Posterior cingulate gyrus (tissue), 11 donors: ENCODE measurements around the gene CYSRT1.
"Not testable (repeated sequence)": the region's sequence is repeated elsewhere in the genome, so short reads cannot be mapped to it uniquely, and the experiment has no call there.

Experiments
- DNase-seq, 10 donors: peaks; one replicate each; pipeline versions ENCODE4 v3.0.0 to v3.0.0-alpha.2; 2020 to 2021; ENCODE audit warnings: mixed read lengths in 3 of 10
- intact Hi-C: fragments of 100-400 bp; cut with DNase I; formaldehyde crosslinking; loops from one replicate; pipeline ENCODE4 v1.15.1; 2023

The CYSRT1 gene

DNA sequence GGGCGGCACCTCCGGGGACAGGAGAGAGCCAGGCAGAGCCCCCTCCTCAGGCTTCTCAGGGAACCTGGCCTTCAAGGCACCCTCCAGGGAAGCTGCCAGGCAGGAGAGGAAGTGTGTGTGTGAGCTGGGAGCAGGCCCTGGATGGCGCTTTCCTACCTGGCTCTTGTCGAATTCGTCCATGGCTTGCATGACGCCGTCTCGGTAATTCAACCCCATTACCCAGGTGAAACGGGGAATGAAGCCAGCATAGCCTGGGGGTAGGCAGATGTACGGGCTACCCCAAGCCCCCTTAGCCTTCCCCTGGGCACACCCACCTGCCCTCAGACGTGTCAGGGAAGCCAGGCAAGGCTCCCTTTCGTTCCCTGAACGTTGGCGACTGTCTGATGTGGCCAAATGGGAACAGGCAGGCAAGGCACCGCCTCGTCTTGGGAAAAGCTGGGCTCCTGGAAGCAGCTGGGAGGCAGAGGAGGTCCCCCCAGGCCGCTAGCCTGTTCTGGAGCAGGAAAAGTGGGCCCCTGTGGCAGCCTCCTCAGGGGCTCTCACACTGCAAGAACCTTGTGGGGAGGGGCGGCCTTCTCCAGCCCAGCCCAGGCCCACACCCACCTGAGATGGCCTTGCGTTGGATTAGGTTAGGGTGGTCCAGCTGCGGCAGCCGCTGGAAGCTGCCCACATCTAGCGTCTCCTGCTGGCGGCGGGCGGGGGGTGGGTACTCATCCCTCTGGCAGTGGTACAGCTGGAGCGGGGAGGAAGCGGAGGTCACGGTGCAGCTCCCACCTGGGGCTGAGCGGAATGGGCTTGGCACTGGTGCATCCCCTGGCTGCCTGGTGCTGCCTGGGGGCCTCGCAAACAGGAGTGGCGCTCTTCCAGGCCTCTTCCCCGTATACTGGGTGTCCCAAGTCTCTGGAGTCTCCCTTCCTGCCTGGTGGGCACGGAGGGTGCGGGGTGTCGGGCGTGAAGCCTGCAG, 19.8 kb downstream of the CYSRT1 start:
- no peak for DNase-seq
- intact Hi-C loops: no loop called here

DNA sequence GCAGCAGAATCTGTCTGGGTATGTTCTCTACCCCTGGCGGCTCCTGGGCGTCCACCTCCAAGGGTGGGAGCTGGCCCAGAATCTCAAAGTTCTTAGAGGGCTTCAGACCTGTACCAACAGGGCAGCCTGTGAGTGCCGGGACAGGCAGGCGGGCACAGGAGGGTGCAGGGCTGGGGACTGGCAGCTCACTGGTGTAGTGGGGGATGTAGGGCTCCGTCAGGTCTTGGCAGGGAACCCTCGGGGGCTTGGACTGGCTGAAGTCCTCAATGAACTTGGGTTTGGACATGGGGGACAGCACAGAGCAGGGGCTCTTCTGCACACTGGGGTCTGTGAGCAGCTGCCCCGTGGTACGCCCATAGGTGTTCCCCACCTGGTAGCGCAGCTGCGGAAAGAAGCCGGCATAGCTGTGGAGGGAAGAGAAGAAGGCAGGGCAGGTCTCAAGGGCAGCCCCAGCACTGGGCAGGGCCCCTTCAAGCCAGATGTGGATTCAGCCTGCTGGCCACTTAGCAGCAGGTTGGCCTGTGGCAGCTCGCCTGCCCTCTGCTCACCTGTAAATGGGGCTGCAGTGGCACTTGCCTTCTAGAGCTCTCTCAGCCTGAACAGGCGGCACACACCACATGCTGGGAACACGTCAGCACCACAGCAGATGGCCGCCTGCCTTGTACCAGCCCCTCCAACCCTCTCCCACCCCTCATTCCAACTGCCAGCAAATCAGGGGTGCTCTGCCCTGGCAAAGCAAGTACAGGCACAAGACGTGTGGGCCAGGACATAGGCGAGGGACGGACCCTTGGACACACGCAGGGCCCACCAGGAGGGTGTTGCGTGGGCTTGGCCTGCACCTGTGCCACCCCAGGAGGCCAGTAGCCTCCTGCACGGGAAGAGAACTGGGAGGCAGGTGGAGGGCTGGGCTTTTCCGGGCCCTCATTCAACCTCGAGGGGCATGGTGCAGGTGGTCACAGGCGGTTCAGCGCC, 20.8 kb downstream of the CYSRT1 start:
- intact Hi-C loops: no loop called here
- no peak for DNase-seq

DNA sequence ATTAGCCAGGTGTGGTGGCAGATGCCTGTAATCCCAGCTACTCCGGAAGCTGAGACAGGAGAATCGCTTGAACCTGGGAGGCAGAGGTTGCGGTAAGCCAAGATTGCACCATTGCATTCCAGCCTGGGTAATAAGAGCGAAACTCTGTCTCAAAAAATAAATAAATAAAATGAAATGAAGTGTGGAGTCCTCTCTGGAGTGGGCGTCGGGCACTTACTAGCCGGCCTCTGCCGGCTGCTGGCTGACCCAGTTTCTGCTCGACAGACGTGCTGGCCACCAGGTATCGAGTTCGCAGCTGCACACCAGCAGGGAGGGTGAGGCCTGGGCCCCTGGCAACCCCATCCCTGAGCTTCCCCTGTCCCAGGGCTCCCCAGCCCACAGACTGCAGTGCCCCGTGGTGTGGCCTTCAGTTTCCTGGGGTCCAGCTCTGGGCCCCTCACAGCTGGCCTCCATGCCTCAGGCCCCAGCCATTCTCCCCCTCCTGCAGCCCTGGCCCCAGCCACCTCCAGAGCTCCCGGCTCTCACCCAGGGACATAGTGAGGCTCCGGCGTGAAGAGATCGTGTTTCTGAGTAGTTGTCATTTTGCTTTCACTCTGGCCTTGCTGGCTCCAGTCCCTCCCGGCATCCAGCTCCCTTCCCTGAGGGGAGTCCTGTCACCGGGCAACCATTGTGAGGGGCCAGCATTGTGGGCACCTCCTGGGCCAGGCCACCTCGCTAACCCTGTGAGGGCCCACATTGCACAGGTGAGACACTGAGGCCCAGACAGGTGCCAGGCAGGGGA, 22.4 kb downstream of the CYSRT1 start:
- DNase-seq: peak in 1 of 10 donors; percentile 88
- intact Hi-C loops: no loop called here

DNA sequence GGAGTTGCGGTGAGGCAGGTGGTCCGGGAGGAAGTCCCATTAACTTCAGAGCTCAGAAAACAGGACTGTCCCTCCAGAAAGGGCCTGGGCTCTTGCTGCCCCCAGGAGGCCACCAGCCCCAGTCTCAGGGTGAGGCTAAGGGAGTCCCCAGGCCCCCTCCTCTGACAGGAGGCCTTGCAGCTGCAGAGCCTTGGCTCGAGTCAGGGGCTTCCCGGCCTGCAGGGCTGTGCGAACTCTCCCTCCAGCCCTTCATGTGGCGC, 22.9 kb downstream of the CYSRT1 start:
- intact Hi-C loops: no loop called here
- DNase-seq: no peak

DNA sequence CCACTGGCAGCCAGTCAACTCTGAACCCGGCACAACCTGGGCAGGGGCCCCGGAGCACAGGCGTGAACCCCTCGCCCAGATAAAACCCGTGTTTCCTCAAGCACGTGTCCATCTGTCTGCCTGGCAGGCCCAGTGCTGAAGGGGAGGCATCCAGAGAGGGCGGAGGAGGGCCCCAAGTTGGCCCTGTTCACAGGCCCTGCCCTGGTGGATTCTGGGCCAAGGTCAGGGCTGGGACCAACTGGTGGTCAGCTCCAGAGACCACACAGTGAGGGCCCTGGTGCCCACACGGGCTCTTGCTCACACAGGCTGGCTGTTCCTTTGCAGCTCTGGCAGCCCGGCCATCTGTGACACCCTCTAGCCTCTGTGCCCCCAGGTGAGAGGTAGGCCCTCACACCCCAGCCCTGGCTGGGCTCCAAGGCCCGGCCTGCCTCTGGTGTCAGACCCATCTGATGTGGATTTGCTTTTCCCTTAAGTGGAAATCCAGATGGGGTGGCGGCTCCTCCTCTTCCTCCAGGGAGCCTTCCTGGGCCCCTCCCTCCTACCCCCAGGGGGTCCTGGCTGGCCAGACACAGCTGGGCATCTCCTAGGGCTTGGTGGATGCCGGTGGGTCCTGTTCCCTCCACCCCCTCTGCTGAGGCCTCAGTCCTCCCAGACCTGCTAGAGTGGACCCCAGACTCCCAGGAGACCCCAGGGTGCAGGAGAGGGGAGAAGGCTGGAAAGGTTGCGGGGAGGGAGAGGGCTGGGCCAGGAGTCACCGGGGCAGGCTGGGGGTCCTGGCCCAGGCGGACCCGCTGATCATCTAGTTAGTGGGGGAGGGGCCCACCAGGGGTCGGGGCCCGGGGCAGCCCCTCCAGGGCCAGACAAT, 25.6 kb downstream of the CYSRT1 start:
- DNase-seq: no peak
- intact Hi-C loops: no loop called here

DNA sequence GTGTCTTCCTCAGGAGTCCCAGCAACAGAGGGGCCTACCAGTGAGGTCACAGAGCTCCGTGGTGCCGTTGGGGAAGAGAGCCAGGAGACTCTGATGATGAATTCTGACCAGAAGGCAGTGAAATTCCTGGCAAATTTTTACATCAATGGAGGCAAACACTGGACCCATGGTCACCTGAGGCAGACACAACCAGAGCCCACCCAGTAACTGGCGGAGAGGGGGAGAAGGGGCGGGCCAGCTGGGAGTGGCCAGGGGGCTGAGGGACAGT, 26.2 kb downstream of the CYSRT1 start, which contains the start of gene STPG3:
Gene STPG3, plus strand, starts transcription at position 93 of the 268 bp plus-strand sequence. Its CDS starts 1 bp downstream, at position 94.
- intact Hi-C loops: no loop called here
- no peak for DNase-seq

DNA sequence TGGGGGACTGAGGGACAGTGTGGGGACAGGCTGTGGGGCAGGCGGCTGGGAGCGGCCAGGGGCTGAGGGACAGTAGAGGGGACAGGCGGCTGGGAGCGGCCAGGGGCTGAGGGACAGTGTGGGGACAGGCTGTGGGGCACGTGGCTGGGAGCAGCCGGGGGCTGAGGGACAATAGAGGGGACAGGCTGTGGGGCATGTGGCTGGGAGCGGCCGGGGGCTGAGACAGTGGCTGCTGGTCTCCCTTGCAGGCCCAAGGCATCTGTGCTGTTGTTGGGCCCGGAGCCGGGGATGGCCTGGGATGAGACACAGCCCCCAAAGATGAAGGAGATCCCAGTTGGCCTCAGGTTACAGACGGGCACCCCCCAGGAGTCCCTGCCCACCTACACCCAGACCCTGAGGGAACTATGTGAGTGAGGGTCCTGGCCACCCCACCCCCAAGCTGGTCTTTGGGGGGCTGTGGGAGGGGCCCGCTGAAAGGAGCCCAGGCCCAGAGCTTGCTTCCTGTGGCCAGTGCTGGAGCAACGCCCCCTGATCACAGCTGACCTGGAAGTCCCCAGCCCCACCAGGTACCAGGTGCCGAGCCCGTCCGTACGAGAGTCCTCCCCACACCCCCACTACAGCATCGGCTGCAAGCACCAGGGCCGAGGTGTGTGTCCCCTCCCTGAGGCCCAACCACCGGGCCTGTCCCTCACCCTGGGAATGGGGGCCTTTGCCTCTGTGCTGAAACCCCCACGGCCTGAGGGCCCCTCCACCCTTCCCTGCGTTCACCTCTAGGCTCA, 26.7 kb downstream of the CYSRT1 start:
- DNase-seq: no peak
- intact Hi-C loops: no loop called here

DNA sequence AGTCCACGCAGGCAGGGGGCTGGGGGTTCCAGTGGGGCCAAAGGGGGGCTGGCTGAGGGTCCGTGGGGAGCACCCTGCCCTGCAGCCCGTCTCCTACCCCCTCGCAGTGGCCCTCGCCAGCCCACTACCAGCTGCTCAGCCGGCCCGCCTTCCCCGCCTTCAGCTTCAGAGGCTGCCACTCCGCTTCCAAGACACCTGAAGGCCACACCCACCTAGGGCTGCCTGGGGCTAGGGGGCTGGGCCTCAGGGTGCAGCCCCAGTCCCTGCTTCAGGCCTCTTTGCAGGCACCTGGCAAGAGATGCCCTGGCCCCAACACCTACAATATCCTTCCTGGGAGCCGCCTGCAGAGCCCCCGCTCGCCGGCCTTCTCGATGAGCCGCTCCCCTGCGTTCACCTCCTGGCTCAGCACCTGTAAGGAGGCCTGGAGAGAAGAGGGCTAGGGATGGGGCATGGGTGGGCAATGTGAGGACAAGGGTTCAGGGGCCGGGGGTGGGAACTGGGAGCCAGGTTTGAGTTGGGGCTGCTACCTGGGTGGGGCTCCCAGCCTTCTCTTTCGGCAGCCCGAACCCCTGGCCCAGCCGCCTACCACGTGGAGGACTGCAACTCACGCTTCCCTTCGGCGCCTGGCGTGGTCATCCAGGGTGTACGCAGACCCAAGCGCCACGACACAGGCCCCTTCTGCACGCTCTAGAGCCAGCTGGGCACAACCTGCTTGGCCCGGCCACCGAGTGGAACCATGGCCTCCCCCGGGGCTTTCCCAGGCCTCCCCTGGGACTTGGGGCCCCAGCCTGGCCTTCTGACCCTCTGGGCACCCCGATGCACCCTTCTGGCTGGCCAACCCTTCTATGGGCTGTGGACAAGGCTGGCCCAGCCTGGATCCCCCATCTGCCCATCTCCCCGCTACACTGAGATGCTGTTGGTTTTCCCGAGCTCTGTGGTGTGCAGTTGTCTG, 27.9 kb downstream of the CYSRT1 start:
- peak in 1 of 10 donors; percentile 83 for DNase-seq
- intact Hi-C loops: no loop called here

DNA sequence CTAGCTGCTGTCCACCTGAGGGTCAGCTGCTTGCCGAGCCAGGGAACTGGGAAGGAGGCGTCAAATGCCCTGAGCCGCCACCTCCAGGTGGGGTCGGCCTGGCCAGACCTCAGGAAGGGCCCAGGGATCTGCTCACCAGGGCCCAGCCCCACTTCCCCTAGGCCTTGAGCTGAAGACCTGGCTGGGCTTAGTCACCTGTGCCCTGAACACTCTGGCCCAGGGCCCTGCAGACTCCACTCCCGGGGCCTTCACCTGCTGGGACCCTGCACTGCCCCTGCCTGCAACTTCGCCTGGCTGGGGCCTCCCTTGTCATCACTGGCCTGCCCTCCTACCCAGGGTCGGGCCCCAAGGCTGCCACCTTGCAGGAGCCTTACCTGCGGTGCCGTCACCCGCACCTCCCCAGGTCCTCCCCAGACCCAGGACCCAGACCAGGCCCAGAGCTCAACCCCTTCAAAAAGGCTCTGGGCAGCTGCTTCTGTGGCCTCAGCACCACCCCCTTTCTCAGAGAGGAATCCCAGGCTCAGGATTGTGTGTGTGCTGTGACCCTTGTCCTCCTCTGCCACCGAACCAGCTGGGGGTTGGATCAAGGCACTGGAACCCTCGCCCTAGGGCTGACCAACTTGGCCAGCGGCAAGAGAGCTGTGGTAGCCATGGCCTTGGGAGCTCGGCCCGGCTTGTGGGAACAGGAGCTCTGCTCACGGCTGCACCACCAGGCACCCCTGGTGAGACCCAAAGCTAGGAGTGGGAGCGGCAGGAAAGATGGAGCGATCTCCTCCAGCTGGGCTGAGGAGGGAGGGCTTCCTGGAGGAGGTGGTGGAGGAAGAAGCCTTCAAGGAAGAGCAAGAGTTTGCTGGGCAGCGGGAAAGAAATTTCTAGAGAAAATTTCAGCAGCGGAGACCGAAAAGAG, 29.0 kb downstream of the CYSRT1 start:
- intact Hi-C loops: no loop called here

DNA sequence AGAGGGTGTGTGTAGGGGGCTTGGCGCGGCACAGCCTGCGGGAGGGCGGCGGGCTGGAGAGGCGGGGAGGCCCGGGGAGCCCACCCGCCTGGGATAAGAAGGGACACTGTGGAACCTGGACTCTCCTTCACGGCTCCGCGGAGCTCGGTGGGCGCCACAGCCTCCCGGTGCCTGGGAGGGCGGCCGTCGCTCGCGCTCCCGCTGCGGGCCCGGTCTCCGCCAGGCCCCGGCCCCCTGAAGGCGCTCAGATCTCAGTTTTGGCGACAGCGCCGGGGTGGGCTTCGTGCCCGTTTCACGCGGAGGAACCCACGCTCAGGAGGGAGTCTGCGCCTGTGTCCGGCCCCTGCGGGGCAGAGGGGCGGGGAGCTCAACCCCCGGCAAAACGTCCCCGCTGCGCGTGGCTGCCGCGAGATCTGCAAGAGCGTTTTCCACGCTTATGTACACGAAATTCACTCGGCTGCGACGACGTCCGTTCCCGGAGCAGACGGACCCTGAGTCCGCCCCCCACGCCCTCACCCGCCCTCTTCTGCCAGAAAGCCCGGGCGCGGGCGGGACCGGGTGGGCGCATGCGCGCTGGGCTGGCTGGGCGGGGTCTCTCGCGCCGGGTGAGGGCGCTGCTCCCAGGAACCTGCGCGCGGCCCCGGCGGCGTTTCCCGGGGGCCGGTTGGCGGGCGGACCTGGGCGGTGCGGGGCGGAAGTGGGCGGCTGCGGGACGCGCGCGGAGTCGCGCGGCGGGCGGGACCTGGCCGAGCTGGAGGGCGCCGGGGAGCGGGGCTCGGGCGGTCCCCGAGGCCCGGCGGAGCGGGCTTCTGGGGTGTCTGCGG, 29.9 kb downstream of the CYSRT1 start, which contains the start of gene NELFB:
Gene NELFB, plus strand, starts transcription at position 704 of the 824 bp plus-strand sequence.
- intact Hi-C loops: loop anchor here (1.0 kb wide), 1 partner anchor 14 kb away; the partner anchor contains the start of gene TUBB4B
- peak; percentile 90 to 99 (median 93) for DNase-seq

More for the DNA sequence above, 29.0 kb downstream of the CYSRT1 start:
- peak in 1 of 10 donors; percentile 84 for DNase-seq

DNA sequence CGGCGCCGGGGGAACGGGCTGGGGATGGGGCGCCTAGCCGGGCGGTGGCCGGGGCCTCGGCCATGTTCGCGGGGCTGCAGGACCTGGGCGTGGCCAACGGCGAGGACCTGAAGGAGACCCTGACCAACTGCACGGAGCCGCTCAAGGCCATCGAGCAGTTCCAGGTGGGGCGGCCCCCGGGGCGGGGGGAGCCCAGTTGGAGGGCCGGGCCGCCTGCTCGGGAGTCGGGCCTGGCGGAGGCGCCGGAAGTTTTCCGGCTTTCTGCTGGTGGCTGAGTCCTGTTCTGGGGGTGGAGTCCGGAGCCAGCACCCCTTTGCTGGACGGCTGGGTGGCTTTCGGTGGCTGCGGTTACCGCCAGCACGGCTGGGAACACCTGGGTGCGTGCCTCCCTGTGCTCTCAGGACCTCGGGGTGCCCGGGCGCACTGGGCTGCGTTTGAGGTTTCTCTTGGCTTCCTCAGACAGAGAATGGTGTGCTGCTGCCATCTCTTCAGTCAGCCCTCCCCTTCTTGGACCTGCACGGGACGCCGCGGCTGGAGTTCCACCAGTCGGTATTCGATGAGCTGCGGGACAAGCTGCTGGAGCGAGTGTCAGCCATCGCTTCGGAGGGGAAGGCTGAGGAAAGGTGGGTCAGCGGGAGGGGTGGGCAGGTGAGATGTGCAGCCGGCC, 30.6 kb downstream of the CYSRT1 start:
- DNase-seq: peak in 1 of 10 donors; percentile 87
- intact Hi-C loops: loop anchor here (1.0 kb wide), 1 partner anchor 14 kb away; the partner anchor contains the start of gene TUBB4B

DNA sequence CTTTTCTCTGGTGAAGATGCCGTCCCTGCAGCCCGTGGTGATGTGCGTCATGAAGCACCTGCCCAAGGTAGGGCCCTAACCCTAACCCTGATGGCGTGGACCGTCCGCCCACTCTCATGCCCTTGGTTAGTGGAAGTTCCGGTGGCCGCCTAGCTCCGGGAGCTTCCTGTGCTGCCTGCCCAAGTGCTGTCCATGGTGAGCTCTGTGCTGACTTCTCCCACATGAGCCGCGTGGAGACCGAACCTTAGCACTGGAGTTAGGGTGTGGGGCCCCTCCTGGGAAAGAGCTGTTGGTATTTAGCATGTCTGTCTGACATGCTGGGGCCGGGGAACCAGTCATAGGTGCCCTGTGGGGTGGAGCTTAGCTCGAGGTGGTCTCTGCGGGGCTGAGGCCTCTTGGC, 31.4 kb downstream of the CYSRT1 start:
- intact Hi-C loops: no loop called here

DNA sequence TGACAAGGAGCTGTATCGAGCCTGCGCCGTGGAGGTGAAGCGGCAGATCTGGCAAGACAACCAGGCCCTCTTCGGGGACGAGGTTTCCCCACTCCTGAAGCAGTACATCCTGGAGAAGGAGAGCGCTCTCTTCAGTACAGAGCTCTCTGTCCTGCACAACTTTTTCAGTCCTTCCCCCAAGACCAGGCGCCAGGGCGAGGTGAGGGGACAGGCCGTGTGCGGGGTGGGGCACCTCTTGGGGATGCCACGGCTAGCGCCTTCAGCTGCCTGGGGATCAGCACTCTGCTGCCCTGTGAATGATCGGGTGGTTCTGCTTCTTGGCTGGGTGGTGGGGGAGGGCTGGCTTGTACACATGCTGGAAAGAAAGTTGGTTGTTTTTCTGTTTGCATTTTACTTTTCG, 31.9 kb downstream of the CYSRT1 start:
- intact Hi-C loops: no loop called here
- no peak for DNase-seq

More for the DNA sequence above, 31.4 kb downstream of the CYSRT1 start:
- no peak for DNase-seq

DNA sequence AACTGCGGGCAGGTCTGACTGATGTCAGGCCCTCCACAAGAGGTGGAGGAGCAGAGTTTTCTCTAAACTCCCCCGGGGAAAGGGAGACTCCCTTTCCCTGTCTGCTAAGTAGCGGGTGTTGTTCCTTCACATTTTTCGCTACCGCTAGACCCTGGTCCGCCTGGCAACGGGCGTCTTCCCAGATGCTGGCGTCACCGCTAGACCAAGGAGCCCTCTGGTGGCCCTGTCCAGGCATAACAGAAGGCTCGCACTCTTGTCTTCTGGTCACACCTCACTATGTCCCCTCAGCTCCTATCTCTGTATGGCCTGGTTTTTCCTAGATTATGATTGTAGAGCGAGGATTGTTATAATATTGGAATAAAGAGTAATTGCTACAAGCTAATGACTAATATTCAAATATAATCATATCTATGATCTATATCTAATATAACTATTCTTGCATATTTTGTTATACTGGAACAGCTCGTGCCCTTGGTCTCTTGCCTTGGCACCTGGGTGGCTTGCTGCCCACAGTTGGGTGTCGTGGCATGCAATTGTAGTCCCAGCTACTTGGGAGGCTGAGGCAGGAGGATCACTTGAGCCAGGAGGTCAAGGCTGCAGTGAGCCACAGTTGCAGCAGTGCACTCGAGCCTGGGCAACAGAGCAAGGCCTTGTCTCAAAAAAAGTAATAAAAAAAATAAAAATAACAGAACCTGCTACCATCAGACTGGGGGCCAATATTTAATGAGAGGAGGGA, 37.4 kb downstream of the CYSRT1 start:
- peak in 3 of 10 donors; percentile 44 to 86 (median 48) for DNase-seq
- intact Hi-C loops: not testable (repeated sequence)
